SK-N-SH treated with all-trans-retinoic acid at 6 μM for 48 hours (cell line): ENCODE data around the gene COL4A4.

Experiments
- ATAC-seq: fragments of 200-7000 bp; cut with Tn5 transposase; 3 replicates; pipeline ENCODE4 v1.9.1; 2020; ENCODE audit warnings: mild to moderate bottlenecking, moderate library complexity
- ARNTL ChIP-seq: fragments of 450-650 bp; formaldehyde crosslinking; IDR thresholded peaks from 2 replicates; pipeline ENCODE4 v1.5.0; 2020; ENCODE audit warnings: low read depth, mild to moderate bottlenecking, moderate library complexity, borderline replicate concordance
- BACH2 ChIP-seq: fragments of 250-450 bp; sonication (Bioruptor Pico); IDR thresholded peaks from 2 replicates; pipeline ENCODE4 v1.9.0; 2021; ENCODE audit warnings: mild to moderate bottlenecking, borderline replicate concordance
- CREB5 ChIP-seq: fragments of 250-450 bp; sonication (Bioruptor Pico); IDR thresholded peaks from 2 replicates; pipeline ENCODE4 v1.5.1; 2020; ENCODE audit warnings: low read depth, mild to moderate bottlenecking, moderate library complexity
- CSDC2 ChIP-seq: fragments of 250-450 bp; sonication (Bioruptor Pico); IDR thresholded peaks from 2 replicates; pipeline ENCODE4 v1.5.0; 2020; ENCODE audit warnings: mild to moderate bottlenecking, moderate library complexity
- CSRNP3 ChIP-seq: fragments of 250-450 bp; sonication (Bioruptor Pico); IDR thresholded peaks from 2 replicates; pipeline ENCODE4 v1.5.1; 2021; ENCODE audit warnings: mild to moderate bottlenecking, moderate library complexity
- ESRRG ChIP-seq: fragments of 250-450 bp; sonication (Bioruptor Pico); IDR thresholded peaks from 2 replicates; pipeline ENCODE4 v1.6.1; 2021; ENCODE audit warnings: mild to moderate bottlenecking
- ISL1 ChIP-seq: fragments of 250-450 bp; sonication (Bioruptor Pico); IDR thresholded peaks from 2 replicates; pipeline ENCODE4 v2.1.2; 2022; ENCODE audit warnings: mild to moderate bottlenecking, moderate library complexity
- OSR1 ChIP-seq: fragments of 250-450 bp; sonication (Bioruptor Pico); IDR thresholded peaks from 2 replicates; pipeline ENCODE4 v1.8.0; 2022; ENCODE audit warnings: moderate library complexity, mild to moderate bottlenecking, inconsistent platforms
- PATZ1 ChIP-seq: fragments of 250-450 bp; sonication (Bioruptor Pico); IDR thresholded peaks from 2 replicates; pipeline ENCODE4 v1.8.0; 2020; ENCODE audit warnings: mild to moderate bottlenecking, moderate library complexity, borderline replicate concordance
- POU6F1 ChIP-seq: fragments of 250-450 bp; sonication (Bioruptor Pico); IDR thresholded peaks from 2 replicates; pipeline ENCODE4 v1.8.0; 2021; ENCODE audit warnings: low read depth, mild to moderate bottlenecking, moderate library complexity, borderline replicate concordance
- SNAI2 ChIP-seq: fragments of 250-450 bp; sonication (Bioruptor Pico); IDR thresholded peaks from 2 replicates; pipeline ENCODE4 v1.5.0; 2020; ENCODE audit warnings: mild to moderate bottlenecking, moderate library complexity
- TOX ChIP-seq: fragments of 250-450 bp; sonication (Bioruptor Pico); IDR thresholded peaks from 2 replicates; pipeline ENCODE4 v1.8.0; 2021; ENCODE audit warnings: mild to moderate bottlenecking, moderate library complexity, borderline replicate concordance
- TSHZ2 ChIP-seq: fragments of 250-450 bp; sonication (Bioruptor Pico); IDR thresholded peaks from 2 replicates; pipeline ENCODE4 v1.5.0; 2020; ENCODE audit warnings: mild to moderate bottlenecking, moderate library complexity
- ZC3H10 ChIP-seq: fragments of 250-450 bp; sonication (Bioruptor Pico); IDR thresholded peaks from 2 replicates; pipeline ENCODE4 v1.5.1; 2021; ENCODE audit warnings: mild to moderate bottlenecking, moderate library complexity
- ZNF565 ChIP-seq: fragments of 450-650 bp; formaldehyde crosslinking; conservative IDR thresholded peaks from 2 replicates; pipeline ENCODE4 v1.5.0; 2020; ENCODE audit warnings: low read depth, mild to moderate bottlenecking, moderate library complexity
- ZNF70 ChIP-seq: fragments of 450-650 bp; formaldehyde crosslinking; IDR thresholded peaks from 2 replicates; pipeline ENCODE4 v1.5.0; 2020; ENCODE audit warnings: mild to moderate bottlenecking, moderate library complexity
- ZNF8 ChIP-seq: fragments of 450-650 bp; formaldehyde crosslinking; IDR thresholded peaks from 2 replicates; pipeline ENCODE4 v1.5.0; 2020; ENCODE audit warnings: mild to moderate bottlenecking, moderate library complexity

COL4A4 gene

GRCh38 chr2:227194219-227194618 is 30.2 kb upstream of the COL4A4 start:
- TF ChIP-seq CREB5 (no peak), ARNTL (CRISPR knock-in tag) (no peak), ZNF70 (CRISPR knock-in tag) (no peak), ISL1 (CRISPR knock-in tag) (no peak), ESRRG (no peak), TSHZ2 (CRISPR knock-in tag) (no peak), CSRNP3 (no peak), PATZ1 (no peak), CSDC2 (no peak), POU6F1 (CRISPR knock-in tag) (no peak), ZNF8 (no peak), OSR1 (CRISPR knock-in tag) (no peak), ZC3H10 (CRISPR knock-in tag) (no peak)
- TF ChIP-seq, all 23 proteins: peak for 0
- ATAC-seq = no peak

- ATAC-seq = no peak
- TF ChIP-seq CSRNP3 (no peak), CSDC2 (no peak)
Observed at GRCh38 chr2:227192491-227192890, 28.5 kb upstream of the COL4A4 start.

- ATAC-seq = peak; percentile 76
- TF ChIP-seq SNAI2 (no peak), CSDC2 (no peak), ZNF8 (no peak), ZNF565 (no peak), ZC3H10 (CRISPR knock-in tag) (no peak), ARNTL (CRISPR knock-in tag) (no peak), OSR1 (CRISPR knock-in tag) (no peak), CSRNP3 (no peak), BACH2 (CRISPR knock-in tag) (no peak), POU6F1 (CRISPR knock-in tag) (no peak), TOX (no peak), TSHZ2 (CRISPR knock-in tag) (no peak), CREB5 (no peak), ESRRG (no peak)
Observed at GRCh38 chr2:227191367-227191766, 27.4 kb upstream of the COL4A4 start.
